HepG2 (cell line): ENCODE results near the gene RNF40. TPM values are rescaled to one million over a fixed set of nuclear protein-coding genes. Genes with fewer than 3 reads are reported as not detected.

ENCODE experiments used
- EHMT2 ChIP-seq: fragments of 200-600 bp; sonication (generic); IDR thresholded peaks from 2 replicates; pipeline ENCODE4 v1.7.0; 2017; ENCODE audit warnings: antibody characterized with exemption, low read depth, low read length, borderline replicate concordance
- FOSL2 ChIP-seq: sonication (generic); formaldehyde crosslinking; IDR thresholded peaks from 2 replicates; pipeline ENCODE4 v1.4.0; 2020; ENCODE audit warnings: missing genetic modification reagents
- FOXM1 ChIP-seq: sonication (generic); formaldehyde crosslinking; IDR thresholded peaks from 2 replicates; pipeline ENCODE4 v1.5.0; 2020; ENCODE audit warnings: missing genetic modification reagents
- HIC2 ChIP-seq: sonication (generic); formaldehyde crosslinking; IDR thresholded peaks from 2 replicates; pipeline ENCODE4 v1.9.0; 2022; ENCODE audit warnings: low read depth, missing genetic modification reagents
- JUN ChIP-seq: sonication (generic); formaldehyde crosslinking; IDR thresholded peaks from 2 replicates; pipeline ENCODE4 v1.4.0; 2020; ENCODE audit warnings: mild to moderate bottlenecking, missing genetic modification reagents
- KLF6 ChIP-seq: IDR thresholded peaks from 2 replicates; pipeline ENCODE4 v1.8.0; 2016; ENCODE audit warnings: missing biosample characterization, missing genetic modification reagents
- MBD4 ChIP-seq: IDR thresholded peaks from 2 replicates; pipeline ENCODE4 v1.6.1; 2012; ENCODE audit warnings: low read length, inconsistent platforms, borderline replicate concordance
- NFATC3 ChIP-seq: sonication (generic); formaldehyde crosslinking; IDR thresholded peaks from 2 replicates; pipeline ENCODE4 v1.5.1; 2020; ENCODE audit warnings: mild to moderate bottlenecking, missing genetic modification reagents
- NFRKB ChIP-seq: fragments of 450-650 bp; IDR thresholded peaks from 2 replicates; pipeline ENCODE4 v1.6.1; 2017
- YEATS2 ChIP-seq: sonication (generic); formaldehyde crosslinking; IDR thresholded peaks from 2 replicates; pipeline ENCODE4 v1.4.0; 2020; ENCODE audit warnings: missing genetic modification reagents, borderline replicate concordance
- ZBTB14 ChIP-seq: sonication (generic); formaldehyde crosslinking; IDR thresholded peaks from 2 replicates; pipeline ENCODE4 v1.4.0; 2020; ENCODE audit warnings: missing genetic modification reagents
- ZBTB21 ChIP-seq: sonication (generic); formaldehyde crosslinking; IDR thresholded peaks from 2 replicates; pipeline ENCODE4 v1.4.0; 2020; ENCODE audit warnings: missing genetic modification reagents
- ZBTB43 ChIP-seq: sonication (generic); formaldehyde crosslinking; conservative IDR thresholded peaks from 2 replicates; pipeline ENCODE4 v1.4.0; 2020; ENCODE audit warnings: missing genetic modification reagents
- ZNF280D ChIP-seq: sonication (generic); formaldehyde crosslinking; IDR thresholded peaks from 2 replicates; pipeline ENCODE4 v1.5.1; 2020; ENCODE audit warnings: mild to moderate bottlenecking, missing genetic modification reagents
- ZNF333 ChIP-seq: sonication (generic); formaldehyde crosslinking; IDR thresholded peaks from 2 replicates; pipeline ENCODE4 v1.4.0; 2020; ENCODE audit warnings: mild to moderate bottlenecking, missing genetic modification reagents, borderline replicate concordance
- ZNF605 ChIP-seq: sonication (generic); formaldehyde crosslinking; IDR thresholded peaks from 2 replicates; pipeline ENCODE4 v1.8.0; 2022; ENCODE audit warnings: mild to moderate bottlenecking, missing genetic modification reagents
- ZNF788 ChIP-seq: sonication (generic); formaldehyde crosslinking; IDR thresholded peaks from 2 replicates; pipeline ENCODE4 v1.5.0; 2020; ENCODE audit warnings: mild to moderate bottlenecking, missing genetic modification reagents, borderline replicate concordance
- ZNF850 ChIP-seq: sonication (generic); formaldehyde crosslinking; conservative IDR thresholded peaks from 2 replicates; pipeline ENCODE4 v1.9.0; 2021; ENCODE audit warnings: mild to moderate bottlenecking, missing genetic modification reagents
- ZSCAN29 ChIP-seq: sonication (generic); formaldehyde crosslinking; conservative IDR thresholded peaks from 2 replicates; pipeline ENCODE4 v1.4.0; 2020; ENCODE audit warnings: mild to moderate bottlenecking, missing genetic modification reagents
- polyA plus RNA-seq, 8 experiments: library from polyadenylated mRNA; depleted of rRNA in 3 of 8; stranded (reverse) in 7 of 8; unstranded in 1 of 8; fragments of >200 nt; fragmentation: Illumina TruSeq in 4 of 8; extraction: Trizol in 4 of 8; gene quantifications; 2 replicates each; pipeline versions ENCODE4 v1.2.1 to v1.2.3, GENCODE V29; 2011 to 2016; ENCODE audit warnings: low read depth in 4 of 8, missing spikeins in 1 of 8, mixed read lengths in 1 of 8; ENCODE audit not compliant: insufficient read depth in 1 of 8
- total RNA-seq, 5 experiments: library from RNA; depleted of rRNA; stranded (reverse); fragments of >200 nt; fragmentation: Illumina TruSeq; extraction: Trizol; gene quantifications; 2 replicates each; pipeline ENCODE4 v1.2.3, GENCODE V29; 2016; ENCODE audit warnings: low read depth in 1 of 5

RNF40 gene
- total and polyA plus RNA-seq, 2 of the 13 experiments (the other 11 are each of a cell fraction or from before 2014, with no cell fraction given): 84.0 to 85.6 TPM

GRCh38 chr16:30786115-30786935 lies 24.2 kb downstream of the RNF40 start (continued):
- TF ChIP-seq HIC2 (CRISPR knock-in tag) (peak; percentile 51; the same call in 1 of the 2 replicates), ZNF788 (CRISPR knock-in tag) (no peak), MBD4 (no peak), FOSL2 (CRISPR knock-in tag) (no peak), KLF6 (no peak), FOXM1 (CRISPR knock-in tag) (no peak), ZNF605 (no peak), NFRKB (no peak), EHMT2 (no peak), ZNF280D (no peak), ZNF850 (0 out of 2 replicates have a peak, but pooled peaks have one; percentile 33), ZNF333 (CRISPR knock-in tag) (no peak; the same call in 1 of the 2 replicates), ZBTB21 (no peak; the same call in 1 of the 2 replicates), NFATC3 (CRISPR knock-in tag) (no peak), JUN (CRISPR knock-in tag) (no peak), ZBTB43 (0 out of 2 replicates have a peak, but pooled peaks have one; percentile 56), YEATS2 (CRISPR knock-in tag) (peak; percentile 34; the same call in 1 of the 2 replicates), ZBTB14 (no peak), ZSCAN29 (CRISPR knock-in tag) (no peak)
